Activated T-helper 2 cell treated with anti-CD3 and anti-CD28 coated beads, Interferon-gamma antibody, Interleukin-2, Interleukin-4, amounts not matched to agents 10 μg/mL and 5 μg/mL and 100 μg/mL, durations not matched to agents 14 hours and 24 hours and 36 hours (primary cell): ENCODE results near the gene ARHGAP30. TPM values are rescaled to one million over a fixed set of nuclear protein-coding genes. Genes with fewer than 3 reads are reported as not detected.

ENCODE experiments used
- DNase-seq: peaks from one replicate; pipeline ENCODE4 v3.0.0; 2021; ENCODE audit warnings: low spot score
- H3K27ac Mint-ChIP-seq: one replicate; pipeline ENCODE4 v1.8.0; 2021; ENCODE audit warnings: mixed read lengths
- H3K27me3 Mint-ChIP-seq: one replicate; pipeline ENCODE4 v1.8.0; 2021; ENCODE audit warnings: low read depth, mixed read lengths
- H3K36me3 Mint-ChIP-seq: one replicate; pipeline ENCODE4 v1.8.0; 2021; ENCODE audit warnings: low read depth, mixed read lengths
- H3K4me1 Mint-ChIP-seq: one replicate; pipeline ENCODE4 v1.8.0; 2021; ENCODE audit warnings: low read depth, mixed read lengths
- H3K4me3 Mint-ChIP-seq: one replicate; pipeline ENCODE4 v1.8.0; 2021; ENCODE audit warnings: low read depth, mild to moderate bottlenecking, moderate library complexity, mixed read lengths
- H3K9me3 Mint-ChIP-seq: one replicate; pipeline ENCODE4 v1.8.0; 2021; ENCODE audit warnings: mixed read lengths
- intact Hi-C: fragments of 100-400 bp; cut with micrococcal nuclease; formaldehyde crosslinking; loops from one replicate; pipeline ENCODE4 v1.15.1; 2023
- total RNA-seq: library from RNA; stranded (reverse); gene quantifications from 2 replicates; pipeline ENCODE4 v1.2.3, GENCODE V29; 2022

ARHGAP30 gene
- total RNA-seq, 1 donor from 2014 or later, result 161 TPM

GRCh38 chr1:161086457-161086856 is 16.8 kb upstream of the ARHGAP30 start:
- Mint-ChIP-seq H3K4me3 (no peak overlapping the region), H3K36me3 (no peaks in the 10 kb centered on the region), H3K27me3 (no peaks in the 10 kb centered on the region), H3K4me1 (peaks cover 14% of the 10 kb centered on the region), H3K27ac (no peak overlapping the region), H3K9me3 (no peaks in the 10 kb centered on the region)
- intact Hi-C loops, result no loop called here
- no peak for DNase-seq

- Mint-ChIP-seq H3K27me3 (no peaks in the 10 kb centered on the region), H3K4me3 (no peak overlapping the region), H3K9me3 (no peaks in the 10 kb centered on the region), H3K4me1 (peaks cover 5% of the 10 kb centered on the region), H3K27ac (no peak overlapping the region), H3K36me3 (no peaks in the 10 kb centered on the region)
- intact Hi-C loops, result no loop called here
- no peak for DNase-seq
These were observed 15.5 kb upstream of the ARHGAP30 start for GRCh38 chr1:161085165-161085564.

GRCh38 chr1:161084597-161084988 is 14.9 kb upstream of the ARHGAP30 start:
- no peak for DNase-seq
- H3K27me3 Mint-ChIP-seq, result no peaks in the 10 kb centered on the region
- no peak overlapping the region for H3K27ac Mint-ChIP-seq
- no peaks in the 10 kb centered on the region for H3K36me3 Mint-ChIP-seq
- peaks cover 3% of the 10 kb centered on the region for H3K4me1 Mint-ChIP-seq
- no peaks in the 10 kb centered on the region for H3K9me3 Mint-ChIP-seq
- intact Hi-C loops, result no loop called here
- no peak overlapping the region for H3K4me3 Mint-ChIP-seq

GRCh38 chr1:161083748-161084596 is 14.3 kb upstream of the ARHGAP30 start:
- no peak overlapping the region for H3K27ac Mint-ChIP-seq
- no peaks in the 10 kb centered on the region for H3K9me3 Mint-ChIP-seq
- H3K27me3 Mint-ChIP-seq, result peaks cover 1% of the 10 kb centered on the region
- intact Hi-C loops, result no loop called here
- no peak for DNase-seq
- H3K4me3 Mint-ChIP-seq, result no peak overlapping the region
- H3K36me3 Mint-ChIP-seq, result no peaks in the 10 kb centered on the region
- H3K4me1 Mint-ChIP-seq, result peaks cover 3% of the 10 kb centered on the region

- Mint-ChIP-seq H3K9me3 (no peaks in the 10 kb centered on the region), H3K27me3 (peaks cover 2% of the 10 kb centered on the region), H3K36me3 (no peaks in the 10 kb centered on the region), H3K4me1 (peaks cover under 1% of the 10 kb centered on the region), H3K4me3 (no peak overlapping the region), H3K27ac (no peak overlapping the region)
- intact Hi-C loops, result no loop called here
- DNase-seq, result no peak
These were observed 13.5 kb upstream of the ARHGAP30 start for GRCh38 chr1:161082996-161083747.

- peaks cover 2% of the 10 kb centered on the region for H3K27me3 Mint-ChIP-seq
- H3K9me3 Mint-ChIP-seq, result no peaks in the 10 kb centered on the region
- no peak for DNase-seq
- intact Hi-C loops, result no loop called here
- H3K36me3 Mint-ChIP-seq, result no peaks in the 10 kb centered on the region
- H3K4me3 Mint-ChIP-seq, result no peak overlapping the region
- H3K27ac Mint-ChIP-seq, result no peak overlapping the region
- H3K4me1 Mint-ChIP-seq, result no peaks in the 10 kb centered on the region
These were observed 12.8 kb upstream of the ARHGAP30 start for GRCh38 chr1:161082483-161082882.

GRCh38 chr1:161081519-161081918 is 11.8 kb upstream of the ARHGAP30 start:
- H3K9me3 Mint-ChIP-seq, result no peaks in the 10 kb centered on the region
- intact Hi-C loops, result no loop called here
- H3K4me3 Mint-ChIP-seq, result no peak overlapping the region
- DNase-seq, result no peak
- no peaks in the 10 kb centered on the region for H3K36me3 Mint-ChIP-seq
- H3K27me3 Mint-ChIP-seq, result peaks cover 2% of the 10 kb centered on the region
- no peak overlapping the region for H3K27ac Mint-ChIP-seq
- no peaks in the 10 kb centered on the region for H3K4me1 Mint-ChIP-seq

- intact Hi-C loops, result no loop called here
- H3K4me1 Mint-ChIP-seq, result no peaks in the 10 kb centered on the region
- H3K4me3 Mint-ChIP-seq, result no peak overlapping the region
- no peak overlapping the region for H3K27ac Mint-ChIP-seq
- no peak for DNase-seq
- no peaks in the 10 kb centered on the region for H3K36me3 Mint-ChIP-seq
- no peaks in the 10 kb centered on the region for H3K9me3 Mint-ChIP-seq
- H3K27me3 Mint-ChIP-seq, result peaks cover 2% of the 10 kb centered on the region
These were observed 11.0 kb upstream of the ARHGAP30 start for GRCh38 chr1:161080441-161081405.

GRCh38 chr1:161079436-161080110 is 9.9 kb upstream of the ARHGAP30 start:
- Mint-ChIP-seq H3K9me3 (no peaks in the 10 kb centered on the region), H3K27ac (no peak overlapping the region), H3K4me1 (no peaks in the 10 kb centered on the region), H3K27me3 (peaks cover 2% of the 10 kb centered on the region), H3K36me3 (no peaks in the 10 kb centered on the region), H3K4me3 (no peak overlapping the region)
- DNase-seq, result no peak
- intact Hi-C loops, result no loop called here

- H3K9me3 Mint-ChIP-seq, result no peaks in the 10 kb centered on the region
These were observed 7.7 kb upstream of the ARHGAP30 start for GRCh38 chr1:161077426-161077825.

GRCh38 chr1:161076410-161076809 is 6.7 kb upstream of the ARHGAP30 start:
- no peak for DNase-seq
- H3K36me3 Mint-ChIP-seq, result no peaks in the 10 kb centered on the region
- H3K4me3 Mint-ChIP-seq, result no peak overlapping the region
- H3K27me3 Mint-ChIP-seq, result peaks cover 2% of the 10 kb centered on the region
- peaks cover 6% of the 10 kb centered on the region for H3K4me1 Mint-ChIP-seq
- H3K27ac Mint-ChIP-seq, result no peak overlapping the region
- intact Hi-C loops, result no loop called here
- no peaks in the 10 kb centered on the region for H3K9me3 Mint-ChIP-seq

More at GRCh38 chr1:161077426-161077825, 7.7 kb upstream of the ARHGAP30 start:
- intact Hi-C loops, result no loop called here
- H3K36me3 Mint-ChIP-seq, result no peaks in the 10 kb centered on the region
- H3K27me3 Mint-ChIP-seq, result peaks cover 2% of the 10 kb centered on the region
- H3K27ac Mint-ChIP-seq, result no peak overlapping the region
- H3K4me1 Mint-ChIP-seq, result no peaks in the 10 kb centered on the region
- no peak overlapping the region for H3K4me3 Mint-ChIP-seq
- DNase-seq, result no peak
